NCI-H1105 (cell line): ENCODE data around the gene SMG6.

Source experiments
- DNase-seq: peaks from one replicate; lab custom pipeline; 2025; lab: John Stamatoyannopoulos, UW

Gene SMG6

GRCh38 chr17:2105663-2106062 lies 197.9 kb downstream of the SMG6 start:
- no peak for DNase-seq

- DNase-seq = no peak
These were observed 200.4 kb downstream of the SMG6 start for GRCh38 chr17:2102931-2103809.

GRCh38 chr17:2101448-2102257 lies 201.9 kb downstream of the SMG6 start:
- peak; percentile 80 for DNase-seq

GRCh38 chr17:2095536-2095910 lies 208.1 kb downstream of the SMG6 start:
- no peak for DNase-seq

- DNase-seq = no peak
These were observed 208.6 kb downstream of the SMG6 start for GRCh38 chr17:2094891-2095535.

GRCh38 chr17:2093349-2093748 lies 210.2 kb downstream of the SMG6 start:
- DNase-seq = no peak

GRCh38 chr17:2092253-2092652 lies 211.3 kb downstream of the SMG6 start:
- no peak for DNase-seq

- no peak for DNase-seq
These were observed 212.6 kb downstream of the SMG6 start for GRCh38 chr17:2090804-2091534.

GRCh38 chr17:2090210-2090641 lies 213.4 kb downstream of the SMG6 start:
- no peak for DNase-seq

- no peak for DNase-seq
These were observed 214.6 kb downstream of the SMG6 start for GRCh38 chr17:2089021-2089422.

GRCh38 chr17:2087597-2088211 lies 215.9 kb downstream of the SMG6 start:
- no peak for DNase-seq

- no peak for DNase-seq
These were observed 217.3 kb downstream of the SMG6 start for GRCh38 chr17:2086306-2086705.

GRCh38 chr17:2085648-2085949 lies 218.0 kb downstream of the SMG6 start:
- DNase-seq = no peak

- no peak for DNase-seq
These were observed 218.6 kb downstream of the SMG6 start for GRCh38 chr17:2084766-2085647.

GRCh38 chr17:2084036-2084765 lies 219.4 kb downstream of the SMG6 start:
- no peak for DNase-seq

GRCh38 chr17:2083613-2084035 lies 220.0 kb downstream of the SMG6 start:
- no peak for DNase-seq

- DNase-seq = no peak
These were observed 221.4 kb downstream of the SMG6 start for GRCh38 chr17:2082003-2082781.

- DNase-seq = no peak
These were observed 222.0 kb downstream of the SMG6 start for GRCh38 chr17:2081564-2081963.

- no peak for DNase-seq
These were observed 226.5 kb downstream of the SMG6 start for GRCh38 chr17:2077040-2077439.
